ENCODE results near the gene ZNF839. TPM values are rescaled to one million over a fixed set of nuclear protein-coding genes. Genes with fewer than 3 reads are reported as not detected.

The ZNF839 gene
- total and polyA plus RNA-seq, 8 donors, result 5.5 to 116 (median 12.4) TPM

- H3K27me3 ChIP-seq, result no peaks in the 10 kb centered on the region
- no peak overlapping the region for H3K4me3 ChIP-seq
- TF ChIP-seq POLR2AphosphoS5 (IDR thresholded peaks at IDR 0.05), result no peak
- no peak for TF ChIP-seq CTCF (IDR thresholded peaks at IDR 0.05)
- no peak for TF ChIP-seq EP300 (IDR thresholded peaks at IDR 0.05)
- TF ChIP-seq POLR2A (IDR thresholded peaks at IDR 0.05), result no peak
- WGBS, 5 donors, result 34 to 47% (median 42%) methylated on average over 2 of the region's 2 CpGs
- H3K4me1 ChIP-seq, result peaks cover 0 to 17% (median 7%) of the 10 kb centered on the region in 4 donors
- DNase-seq, result peak in 1 of 2 donors; percentile 30
- H3K27ac ChIP-seq, result peak overlapping the region in 2 of 5 donors; percentile 6 to 15
- peaks cover 0 to 19% (median 11%) of the 10 kb centered on the region in 4 donors for H3K36me3 ChIP-seq
- H3K9me3 ChIP-seq, result no peaks in the 10 kb centered on the region
- intact Hi-C loops (cut with DNase I; ENCODE audit: low total_unique reads), result no loop called here
These were observed 70.7 kb downstream of the ZNF839 start for GRCh38 chr14:102390064-102390855.

Other genes starting within 250 kb of the ZNF839 start
- gene HSP90AA1, start 232.7 kb upstream of the ZNF839 start, total RNA-seq, result 100 to 1,000 TPM; 103 to 250 (median 213) TPM
- 100 to 1,000 TPM; 167 to 279 (median 236) TPM for gene HSP90AA1, start 232.7 kb upstream of the ZNF839 start, polyA plus RNA-seq
- 10 to 100 TPM; 13.9 to 44.2 (median 25.5) TPM for gene WDR20, start 179.8 kb upstream of the ZNF839 start, total RNA-seq
- 1 to 10 TPM; 8.2 to 9.2 (median 8.4) TPM for gene WDR20, start 179.8 kb upstream of the ZNF839 start, polyA plus RNA-seq
- gene MOK, start 14.6 kb upstream of the ZNF839 start, total RNA-seq, result 10 to 100 TPM; 10.7 to 46.9 (median 19.3) TPM
- gene MOK, start 14.6 kb upstream of the ZNF839 start, polyA plus RNA-seq, result 10 to 100 TPM in 1 of 3 donors, 1 to 10 TPM in 2; 4.2 to 13.2 (median 9.8) TPM
- gene CINP, start 43.1 kb downstream of the ZNF839 start, total RNA-seq, result 10 to 100 TPM in 3 of 5 donors, 1 to 10 TPM in 1, under 1 TPM in 1; 0.29 to 56.2 (median 13.8) TPM
- gene CINP, start 43.1 kb downstream of the ZNF839 start, polyA plus RNA-seq, result 10 to 100 TPM; 38.7 to 65.5 (median 44.0) TPM
- 100 to 1,000 TPM in 1 of 5 donors, 10 to 100 TPM in 3, 1 to 10 TPM in 1; 9.8 to 110 (median 21.1) TPM for gene TECPR2, start 43.2 kb downstream of the ZNF839 start, total RNA-seq
- 1 to 10 TPM; 2.6 to 5.9 (median 4.7) TPM for gene TECPR2, start 43.2 kb downstream of the ZNF839 start, polyA plus RNA-seq
- gene ANKRD9, start 190.0 kb downstream of the ZNF839 start, total RNA-seq, result 100 to 1,000 TPM in 2 of 5 donors, 10 to 100 TPM in 3; 11.2 to 357 (median 72.4) TPM
- 10 to 100 TPM in 2 of 3 donors, 1 to 10 TPM in 1; 5.3 to 23.3 (median 13.3) TPM for gene ANKRD9, start 190.0 kb downstream of the ZNF839 start, polyA plus RNA-seq